Heart left ventricle (tissue), 13 donors: ENCODE data around the gene EEF2K.

ENCODE experiments used
- POLR2A ChIP-seq, 2 donors: fragments of 450-650 bp; IDR thresholded peaks; one replicate each; pipeline ENCODE4 v1.6.1; 2017; ENCODE audit warnings: antibody characterized with exemption in 2 of 2, mild to moderate bottlenecking in 2 of 2, moderate library complexity in 2 of 2
- TF ChIP-seq, protein P1 (sequence below), 12 donors: fragments of 200-600 bp; sonication (generic) in 4 of 12; IDR thresholded peaks; one replicate each; pipeline versions ENCODE4 v1.5.0 to v1.8.0; 2018 to 2022; ENCODE audit warnings: antibody characterized with exemption in 12 of 12, mild to moderate bottlenecking in 5 of 12
- donor health status: ischemic (EF 13 %, LVEDD 7.1; RV severe dilation, severe dysfunction).
- donor health status: DM: no; HTN: yes; CAD: no.
- donor health status: DM: no; HTN: no; CAD: no.
- donor health status: ischemic (EF 25% LVEDD 6.9; RV normal size, moderate dysfunction).
- donor health status: ischemic (EF 25% LVEDD 5.7; RV mildly dilated, moderate dysfunction).
- donor health status: ischemic (EF 35%, LVEDD 5.7; RV mildly dilated, moderate dysfunction).
- donor health status: nonischemic (EF 11% LVEDD 7.7; RV severe dilation, severe dysfunction).
- donor health status: DM: yes; HTN: yes; CAD: no.
- donor health status: PGD.
- donor health status: ischemic (EF 29% LVEDD 5.4; RV normal size, mild dysfunction).
- donor health status: nonischemic (EF 23%, LVEDD 6.1; RV moderate dilation, normal function).

- TF ChIP-seq, protein P1, sequence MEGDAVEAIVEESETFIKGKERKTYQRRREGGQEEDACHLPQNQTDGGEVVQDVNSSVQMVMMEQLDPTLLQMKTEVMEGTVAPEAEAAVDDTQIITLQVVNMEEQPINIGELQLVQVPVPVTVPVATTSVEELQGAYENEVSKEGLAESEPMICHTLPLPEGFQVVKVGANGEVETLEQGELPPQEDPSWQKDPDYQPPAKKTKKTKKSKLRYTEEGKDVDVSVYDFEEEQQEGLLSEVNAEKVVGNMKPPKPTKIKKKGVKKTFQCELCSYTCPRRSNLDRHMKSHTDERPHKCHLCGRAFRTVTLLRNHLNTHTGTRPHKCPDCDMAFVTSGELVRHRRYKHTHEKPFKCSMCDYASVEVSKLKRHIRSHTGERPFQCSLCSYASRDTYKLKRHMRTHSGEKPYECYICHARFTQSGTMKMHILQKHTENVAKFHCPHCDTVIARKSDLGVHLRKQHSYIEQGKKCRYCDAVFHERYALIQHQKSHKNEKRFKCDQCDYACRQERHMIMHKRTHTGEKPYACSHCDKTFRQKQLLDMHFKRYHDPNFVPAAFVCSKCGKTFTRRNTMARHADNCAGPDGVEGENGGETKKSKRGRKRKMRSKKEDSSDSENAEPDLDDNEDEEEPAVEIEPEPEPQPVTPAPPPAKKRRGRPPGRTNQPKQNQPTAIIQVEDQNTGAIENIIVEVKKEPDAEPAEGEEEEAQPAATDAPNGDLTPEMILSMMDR (IDR thresholded peaks at IDR 0.05): no peak
- TF ChIP-seq POLR2A (IDR thresholded peaks at IDR 0.05): no peak
Observed at GRCh38 chr16:22306788-22307187, 100.7 kb downstream of the EEF2K start.
